HL-60 (cell line): Measurements from ENCODE around the gene MAP7D1.

ENCODE experiments used
- CTCF ChIP-seq: IDR thresholded peaks from one replicate; pipeline ENCODE4 v1.5.1; 2011; ENCODE audit warnings: low read length, control low read depth, inconsistent platforms; ENCODE audit not compliant: insufficient read depth
- GABPA ChIP-seq: IDR thresholded peaks from 2 replicates; pipeline ENCODE4 v1.6.1; 2012; ENCODE audit warnings: low read depth
- POLR2AphosphoS5 ChIP-seq: IDR thresholded peaks from 2 replicates; pipeline ENCODE4 v1.6.1; 2012; ENCODE audit warnings: low read depth
- SPI1 ChIP-seq: IDR thresholded peaks from 2 replicates; pipeline ENCODE4 v1.6.1; 2012; ENCODE audit warnings: low read depth, mild to moderate bottlenecking, borderline replicate concordance

- TF ChIP-seq CTCF = no peak
- no peak for TF ChIP-seq POLR2AphosphoS5
- TF ChIP-seq GABPA = no peak
- TF ChIP-seq SPI1 = no peak
Measured at GRCh38 chr1:36170643-36171412, 14.9 kb downstream of the MAP7D1 start.
